Measurements from ENCODE around the gene TNFRSF21.

The TNFRSF21 gene

DNA sequence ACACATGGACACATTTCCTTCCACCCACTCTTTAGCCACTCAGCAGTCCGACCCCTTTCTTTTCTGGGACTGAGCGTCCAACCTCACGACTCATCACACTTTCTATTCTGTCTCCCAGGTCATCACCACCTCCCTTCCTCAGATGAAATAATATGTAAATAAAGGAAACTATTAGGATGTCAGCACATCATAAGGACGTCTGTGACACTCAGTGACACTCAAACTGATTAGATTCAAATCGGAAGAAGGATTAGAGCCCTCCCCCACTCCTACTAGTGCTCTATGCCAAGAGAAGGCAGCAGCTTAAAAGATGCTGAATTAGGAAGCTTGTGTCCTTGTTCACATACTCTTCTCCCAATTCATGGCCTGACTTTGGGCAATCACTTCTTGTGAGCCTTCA, 113.6 kb downstream of the TNFRSF21 start:
- TF ChIP-seq, protein P1, sequence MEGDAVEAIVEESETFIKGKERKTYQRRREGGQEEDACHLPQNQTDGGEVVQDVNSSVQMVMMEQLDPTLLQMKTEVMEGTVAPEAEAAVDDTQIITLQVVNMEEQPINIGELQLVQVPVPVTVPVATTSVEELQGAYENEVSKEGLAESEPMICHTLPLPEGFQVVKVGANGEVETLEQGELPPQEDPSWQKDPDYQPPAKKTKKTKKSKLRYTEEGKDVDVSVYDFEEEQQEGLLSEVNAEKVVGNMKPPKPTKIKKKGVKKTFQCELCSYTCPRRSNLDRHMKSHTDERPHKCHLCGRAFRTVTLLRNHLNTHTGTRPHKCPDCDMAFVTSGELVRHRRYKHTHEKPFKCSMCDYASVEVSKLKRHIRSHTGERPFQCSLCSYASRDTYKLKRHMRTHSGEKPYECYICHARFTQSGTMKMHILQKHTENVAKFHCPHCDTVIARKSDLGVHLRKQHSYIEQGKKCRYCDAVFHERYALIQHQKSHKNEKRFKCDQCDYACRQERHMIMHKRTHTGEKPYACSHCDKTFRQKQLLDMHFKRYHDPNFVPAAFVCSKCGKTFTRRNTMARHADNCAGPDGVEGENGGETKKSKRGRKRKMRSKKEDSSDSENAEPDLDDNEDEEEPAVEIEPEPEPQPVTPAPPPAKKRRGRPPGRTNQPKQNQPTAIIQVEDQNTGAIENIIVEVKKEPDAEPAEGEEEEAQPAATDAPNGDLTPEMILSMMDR (IDR thresholded peaks at IDR 0.05; ENCODE audit: borderline replicate concordance, insufficient read depth, low read depth, low read length): no peak
- H3K4me3 ChIP-seq (ENCODE audit: low read depth, low read length): no peak overlapping the region

DNA sequence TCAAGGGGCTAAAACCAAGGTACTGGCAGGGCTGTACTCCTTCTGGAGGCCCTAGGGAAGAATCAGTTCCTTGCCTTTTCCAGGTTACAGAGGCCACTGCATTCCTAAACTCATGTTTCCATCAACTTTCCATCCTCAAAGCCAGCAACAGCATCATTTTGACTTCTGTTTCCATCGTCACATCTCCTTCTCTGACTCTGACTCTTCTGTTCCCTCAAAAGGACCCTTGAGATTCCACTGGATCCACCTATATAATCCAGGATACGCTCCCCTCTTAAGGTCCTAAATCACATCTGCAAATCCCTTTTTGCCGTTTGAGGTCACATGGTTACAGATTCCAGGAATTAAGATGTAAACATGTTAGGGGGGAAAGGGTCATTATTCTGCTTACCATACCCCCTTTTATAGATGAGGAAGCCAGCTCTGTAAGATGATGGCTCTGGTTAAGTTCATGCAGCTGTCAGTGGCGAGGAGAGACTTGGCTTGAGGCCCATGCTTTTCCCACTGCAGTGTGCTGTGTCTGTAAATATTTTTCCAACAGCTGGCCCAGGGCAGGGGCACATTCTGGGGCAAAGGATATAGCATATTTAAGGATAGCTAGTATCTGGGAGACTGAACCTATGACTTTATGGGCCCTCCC, 114.6 kb downstream of the TNFRSF21 start:
- H3K4me3 ChIP-seq (ENCODE audit: low read depth, low read length): no peak overlapping the region
- TF ChIP-seq, protein P1 (IDR thresholded peaks at IDR 0.05; ENCODE audit: borderline replicate concordance, insufficient read depth, low read depth, low read length): no peak

DNA sequence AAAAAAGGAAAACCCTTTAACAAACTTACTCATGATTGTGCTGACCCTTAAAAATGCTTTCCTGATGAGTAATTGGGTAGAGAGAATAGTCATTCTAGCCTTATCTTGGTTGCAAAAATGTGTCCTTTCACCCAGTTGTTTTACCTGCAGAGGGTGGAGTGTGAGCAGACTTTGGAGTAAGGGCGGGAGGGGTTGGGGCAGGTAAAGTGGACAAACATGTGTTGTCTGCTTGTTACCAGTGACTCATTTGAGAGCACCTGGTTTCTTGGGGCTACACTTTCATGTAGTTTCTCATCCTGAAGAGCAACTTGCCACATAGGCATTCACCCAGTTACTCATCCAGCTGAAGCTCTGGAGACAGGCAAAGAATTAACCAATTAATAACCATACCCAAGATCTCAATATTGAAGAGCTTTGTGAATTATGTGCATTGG, 121.1 kb downstream of the TNFRSF21 start:
- TF ChIP-seq, protein P1 (IDR thresholded peaks at IDR 0.05; ENCODE audit: borderline replicate concordance, insufficient read depth, low read depth, low read length): no peak
- H3K4me3 ChIP-seq (ENCODE audit: low read depth, low read length): no peak overlapping the region

DNA sequence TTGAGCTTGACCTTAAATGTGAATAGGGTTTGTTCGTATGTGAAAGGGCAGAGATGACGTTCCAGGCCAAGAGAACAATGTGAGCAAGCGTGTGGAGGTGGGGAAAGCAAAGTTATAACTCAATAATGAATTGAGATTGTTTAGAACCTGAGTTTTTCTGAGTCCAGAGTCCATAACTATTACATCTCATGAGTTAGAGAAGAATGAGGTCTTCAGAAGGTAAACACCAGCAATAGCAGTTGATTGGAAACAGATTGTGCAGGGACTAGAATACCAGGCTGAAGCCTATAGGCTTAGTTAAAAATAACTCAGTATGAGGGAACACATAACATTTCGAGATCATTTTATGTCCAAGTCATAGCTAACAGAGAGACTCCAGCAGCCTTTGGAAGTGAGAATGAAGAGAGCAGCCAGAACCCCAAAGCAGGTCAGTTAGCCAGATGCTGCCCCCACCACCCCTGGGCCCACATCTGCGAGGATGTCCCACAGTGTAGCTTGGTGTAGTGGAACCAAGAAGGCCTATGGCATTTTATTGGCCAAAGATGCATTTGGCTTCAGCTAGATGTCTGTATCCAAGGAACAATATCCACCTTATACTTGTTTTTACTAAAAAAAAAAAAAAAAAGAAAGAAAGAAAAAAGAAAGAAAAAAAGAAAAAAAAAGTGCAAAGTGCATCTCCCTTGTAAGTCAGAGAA, 121.7 kb downstream of the TNFRSF21 start:
- no peak overlapping the region for H3K4me3 ChIP-seq (ENCODE audit: low read depth, low read length)
- TF ChIP-seq, protein P1 (IDR thresholded peaks at IDR 0.05; ENCODE audit: borderline replicate concordance, insufficient read depth, low read depth, low read length): no peak

DNA sequence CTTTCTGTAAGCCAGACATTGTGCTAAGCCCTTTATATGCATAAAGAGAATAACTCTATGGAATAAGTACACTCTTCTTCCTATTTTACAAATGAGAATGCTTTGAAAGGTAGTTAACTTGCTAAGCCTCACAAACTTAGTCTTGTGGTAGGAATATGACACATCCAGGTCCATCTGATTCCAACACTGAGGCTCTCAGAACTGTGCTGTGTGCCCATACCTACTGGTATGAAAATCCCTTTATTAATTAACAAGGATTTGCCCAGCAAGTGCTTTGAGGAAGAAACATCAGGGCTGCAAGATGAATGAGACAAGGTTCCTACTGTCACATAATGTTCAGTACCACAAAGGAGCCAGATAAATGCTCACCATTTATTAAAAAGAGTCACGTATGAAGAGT, 122.6 kb downstream of the TNFRSF21 start:
- no peak overlapping the region for H3K4me3 ChIP-seq (ENCODE audit: low read depth, low read length)
- TF ChIP-seq, protein P1 (IDR thresholded peaks at IDR 0.05; ENCODE audit: borderline replicate concordance, insufficient read depth, low read depth, low read length): no peak

DNA sequence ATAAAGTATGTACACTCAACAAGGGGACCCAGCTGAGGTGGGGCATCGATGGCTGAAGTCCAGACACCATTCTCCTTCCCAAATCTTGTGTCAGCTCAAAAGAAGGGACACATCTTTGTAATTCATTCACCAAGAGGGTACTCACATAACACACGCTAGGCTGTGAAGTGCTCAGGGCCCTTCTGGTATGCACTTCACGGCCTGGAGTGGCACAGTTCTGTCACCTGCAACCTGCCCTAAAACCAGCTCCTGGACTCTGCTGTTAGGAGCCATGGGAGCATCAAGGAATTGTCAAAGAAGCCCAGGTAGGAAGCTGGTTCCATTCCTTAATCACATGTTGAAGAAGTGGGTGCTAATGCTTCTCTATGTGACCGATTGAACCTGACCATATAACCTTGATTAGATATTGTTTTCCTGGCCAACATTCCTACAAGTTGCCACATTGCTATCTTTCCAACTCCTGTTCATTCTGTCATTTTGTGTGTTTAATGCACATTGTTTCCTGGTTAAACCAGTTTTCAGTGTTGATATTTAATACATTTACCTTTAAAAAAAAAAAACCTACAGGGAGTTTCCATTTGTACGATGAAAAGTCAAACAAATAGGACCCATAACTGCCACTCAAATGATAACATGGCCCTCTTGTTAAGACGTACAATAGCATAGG, 127.3 kb downstream of the TNFRSF21 start:
- H3K4me3 ChIP-seq (ENCODE audit: low read depth, low read length): no peak overlapping the region
- TF ChIP-seq, protein P1 (IDR thresholded peaks at IDR 0.05; ENCODE audit: borderline replicate concordance, insufficient read depth, low read depth, low read length): no peak

Data from GM12875 (cell line).